ENCODE measurements around the gene TGFB1.
"Not testable (repeated sequence)": the region's sequence is repeated elsewhere in the genome, so short reads cannot be mapped to it uniquely, and the experiment has no call there.

The TGFB1 gene

GRCh38 chr19:41373993-41374392, 20.3 kb upstream of the TGFB1 start:
- no peak for TF ChIP-seq CTCF (IDR thresholded peaks at IDR 0.05)

DNA sequence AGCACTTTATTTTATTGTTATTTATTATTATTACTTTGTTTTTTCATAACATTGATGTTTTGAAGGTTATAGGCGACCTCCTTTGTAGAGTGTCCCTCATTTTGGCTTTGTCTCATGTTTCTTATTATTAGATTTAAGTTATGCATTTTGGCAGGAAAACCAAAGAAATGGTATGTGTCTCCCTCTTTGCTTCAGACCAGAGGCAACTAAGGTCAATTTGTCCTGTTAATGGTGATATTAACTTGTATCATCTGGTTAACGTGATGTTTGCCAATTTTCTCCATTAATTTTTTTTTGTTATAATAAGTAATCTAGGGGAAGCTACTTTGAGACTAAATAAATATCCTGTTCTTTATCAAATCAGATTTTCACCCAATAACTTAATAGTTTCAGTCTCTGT, 18.8 kb upstream of the TGFB1 start:
- Mint-ChIP-seq H3K27ac (no peak overlapping the region), H3K9me3 (no peaks in the 10 kb centered on the region), H3K36me3 (ENCODE audit: low read depth) (peaks cover 15% of the 10 kb centered on the region), H3K4me3 (no peak overlapping the region), H3K27me3 (ENCODE audit: low read depth, poor library complexity) (peaks cover 6% of the 10 kb centered on the region), H3K4me1 (peaks cover 20% of the 10 kb centered on the region)
- TF ChIP-seq CTCF (IDR thresholded peaks at IDR 0.05), result no peak
- DNase-seq, result no peak

More at GRCh38 chr19:41373993-41374392, 20.3 kb upstream of the TGFB1 start:
- DNase-seq, result no peak
- no peaks in the 10 kb centered on the region for H3K9me3 Mint-ChIP-seq
- H3K36me3 Mint-ChIP-seq (ENCODE audit: low read depth), result peaks cover 20% of the 10 kb centered on the region
- H3K4me3 Mint-ChIP-seq, result no peak overlapping the region
- peaks cover 6% of the 10 kb centered on the region for H3K27me3 Mint-ChIP-seq (ENCODE audit: low read depth, poor library complexity)
- H3K27ac Mint-ChIP-seq, result no peak overlapping the region
- H3K4me1 Mint-ChIP-seq, result peaks cover 25% of the 10 kb centered on the region

DNA sequence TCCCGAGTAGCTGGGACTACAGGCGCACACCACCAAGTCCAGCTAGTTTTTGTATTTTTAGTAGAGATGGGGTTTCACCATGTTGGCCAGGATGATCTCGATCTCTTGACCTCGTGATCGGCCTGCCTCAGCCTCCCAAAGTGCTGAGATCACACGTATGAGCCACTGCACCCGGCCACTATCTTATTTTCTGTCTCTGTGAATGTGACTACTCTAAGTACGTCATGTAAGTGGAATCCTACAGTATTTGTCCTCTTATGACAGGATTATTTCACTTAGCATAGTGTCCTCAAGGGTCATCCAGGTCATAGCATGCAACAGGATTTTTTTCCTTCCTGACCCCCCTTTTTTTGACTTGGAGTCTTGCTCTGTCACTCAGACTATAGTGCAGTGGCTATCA, 17.8 kb upstream of the TGFB1 start:
- no peaks in the 10 kb centered on the region for H3K9me3 Mint-ChIP-seq
- H3K27ac Mint-ChIP-seq, result peak overlapping the region; percentile 33
- peaks cover 12% of the 10 kb centered on the region for H3K4me1 Mint-ChIP-seq
- TF ChIP-seq CTCF (IDR thresholded peaks at IDR 0.05), result no peak
- no peak for DNase-seq
- peaks cover 10% of the 10 kb centered on the region for H3K36me3 Mint-ChIP-seq (ENCODE audit: low read depth)
- no peak overlapping the region for H3K4me3 Mint-ChIP-seq
- H3K27me3 Mint-ChIP-seq (ENCODE audit: low read depth, poor library complexity), result peaks cover 3% of the 10 kb centered on the region

DNA sequence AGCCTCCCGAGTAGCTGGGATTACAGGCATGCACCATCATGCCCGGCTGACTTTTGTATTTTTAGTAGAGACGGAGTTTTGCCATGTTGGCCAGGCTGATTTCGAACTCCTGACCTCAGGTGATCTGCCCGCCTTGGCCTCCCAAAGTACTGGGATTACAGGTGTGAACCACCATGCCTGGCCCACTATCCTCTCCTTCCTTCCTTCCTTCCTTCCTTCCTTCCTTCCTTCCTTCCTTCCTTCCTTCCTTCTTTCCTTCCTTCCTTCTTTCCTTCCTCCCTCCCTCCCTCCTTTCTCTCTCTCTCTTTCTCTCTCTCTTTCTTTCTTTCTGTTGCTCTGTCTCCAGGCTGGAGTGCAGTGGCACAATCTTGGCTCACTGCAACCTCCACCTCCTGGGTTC, 17.4 kb upstream of the TGFB1 start:
- H3K27me3 Mint-ChIP-seq (ENCODE audit: low read depth, poor library complexity); H3K9me3 Mint-ChIP-seq; H3K4me3 Mint-ChIP-seq; DNase-seq: not testable (repeated sequence)
- Mint-ChIP-seq H3K4me1 (peaks cover 13% of the 10 kb centered on the region), H3K27ac (peak overlapping the region; percentile 33), H3K36me3 (ENCODE audit: low read depth) (peaks cover 14% of the 10 kb centered on the region)

GRCh38 chr19:41369769-41370168, 16.0 kb upstream of the TGFB1 start:
- H3K27me3 Mint-ChIP-seq (ENCODE audit: low read depth, poor library complexity), result no peaks in the 10 kb centered on the region
- no peak overlapping the region for H3K27ac Mint-ChIP-seq
- H3K4me3 Mint-ChIP-seq, result no peak overlapping the region
- H3K36me3 Mint-ChIP-seq (ENCODE audit: low read depth), result peaks cover 16% of the 10 kb centered on the region
- no peak for TF ChIP-seq CTCF (IDR thresholded peaks at IDR 0.05)
- peaks cover 11% of the 10 kb centered on the region for H3K4me1 Mint-ChIP-seq
- H3K9me3 Mint-ChIP-seq, result no peaks in the 10 kb centered on the region
- no peak for DNase-seq

DNA sequence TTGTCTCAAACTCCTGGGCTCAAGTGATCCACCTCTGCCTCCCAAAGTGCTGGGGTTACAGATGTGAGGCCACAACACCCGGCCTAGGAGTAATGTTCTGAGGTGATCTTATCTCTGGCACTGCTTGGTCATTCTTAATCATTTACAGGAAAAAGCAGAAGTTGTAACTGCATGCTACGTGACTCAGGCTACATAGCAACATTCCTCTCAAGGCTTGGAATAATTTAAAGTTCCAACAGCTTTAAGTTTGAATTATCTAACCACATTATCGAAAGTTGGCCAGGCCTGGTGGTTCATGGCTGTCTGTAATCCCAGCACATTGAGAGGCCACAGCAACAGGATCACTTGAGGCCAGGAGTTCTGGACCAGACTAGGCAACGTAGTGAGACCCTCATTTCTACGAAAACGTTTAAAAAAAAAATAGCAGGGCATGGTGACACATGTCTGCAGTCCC, 14.2 kb upstream of the TGFB1 start:
- H3K27me3 Mint-ChIP-seq (ENCODE audit: low read depth, poor library complexity), result no peaks in the 10 kb centered on the region
- no peak for TF ChIP-seq CTCF (IDR thresholded peaks at IDR 0.05)
- H3K4me1 Mint-ChIP-seq, result peaks cover 22% of the 10 kb centered on the region
- no peak for DNase-seq
- H3K4me3 Mint-ChIP-seq, result no peak overlapping the region
- no peaks in the 10 kb centered on the region for H3K9me3 Mint-ChIP-seq
- H3K36me3 Mint-ChIP-seq (ENCODE audit: low read depth), result peaks cover 13% of the 10 kb centered on the region
- no peak overlapping the region for H3K27ac Mint-ChIP-seq

All from nephron progenitor cell (in vitro differentiated cells).